Breast epithelium (tissue), 3 donors: ENCODE measurements around the gene PCDHB6.

Experiments used
- CTCF ChIP-seq, 3 donors: fragments of 450-650 bp; IDR thresholded peaks; one replicate each; pipeline ENCODE4 v1.5.1; 2016 to 2017; ENCODE audit warnings: antibody characterized with exemption in 3 of 3, mild to moderate bottlenecking in 3 of 3, moderate library complexity in 3 of 3
- POLR2AphosphoS5 ChIP-seq, 3 donors: sonication (generic); formaldehyde crosslinking; IDR thresholded peaks; one replicate each; pipeline ENCODE4 v1.6.1; 2017; ENCODE audit warnings: antibody characterized with exemption in 3 of 3

GRCh38 chr5:141127305-141127704, 22.6 kb upstream of the PCDHB6 start:
- TF ChIP-seq POLR2AphosphoS5 (IDR thresholded peaks at IDR 0.05) (no peak), CTCF (IDR thresholded peaks at IDR 0.05) (no peak)
